ENCODE measurements around the gene PCTP.

PCTP gene

GRCh38 chr17:55750750-55751657 is at the start of gene PCTP:
TSS of gene PCTP (plus strand) at chr17:55751051. CDS start at chr17:55751104, 53 bp downstream.
- peak; percentile 72 to 79 for DNase-seq

- DNase-seq = no peak
Measured at GRCh38 chr17:55702150-55702549, 48.7 kb upstream of the PCTP start.

- DNase-seq = no peak
Measured at GRCh38 chr17:55704401-55704800, 46.5 kb upstream of the PCTP start.

- DNase-seq = peak in 1 of 2 experiments; percentile 33
Measured at GRCh38 chr17:55705847-55706246, 45.0 kb upstream of the PCTP start.

GRCh38 chr17:55706808-55707773 is 43.8 kb upstream of the PCTP start:
- DNase-seq = no peak

- no peak for DNase-seq
Measured at GRCh38 chr17:55708175-55708974, 42.5 kb upstream of the PCTP start.

GRCh38 chr17:55709440-55709839 is 41.4 kb upstream of the PCTP start:
- DNase-seq = no peak

GRCh38 chr17:55709984-55710383 is 40.9 kb upstream of the PCTP start:
- no peak for DNase-seq

GRCh38 chr17:55710410-55710809 is 40.4 kb upstream of the PCTP start:
- peak in 1 of 2 experiments; percentile 14 for DNase-seq

- peak in 1 of 2 experiments; percentile 58 for DNase-seq
Measured at GRCh38 chr17:55710829-55711496, 39.9 kb upstream of the PCTP start.

GRCh38 chr17:55717432-55717831 is 33.4 kb upstream of the PCTP start:
- no peak for DNase-seq

- peak; percentile 70 to 72 for DNase-seq
Measured at GRCh38 chr17:55717898-55718735, 32.7 kb upstream of the PCTP start.

GRCh38 chr17:55720919-55721836 is 29.7 kb upstream of the PCTP start:
- no peak for DNase-seq

- no peak for DNase-seq
Measured at GRCh38 chr17:55722016-55722736, 28.7 kb upstream of the PCTP start.

GRCh38 chr17:55722742-55723487 is 27.9 kb upstream of the PCTP start, which contains the start of gene TMEM100:
TSS of gene TMEM100 (minus strand) at chr17:55722864. CDS start at chr17:55721070, 1,794 bp downstream.
- DNase-seq = no peak

GRCh38 chr17:55723488-55723848 is 27.4 kb upstream of the PCTP start:
- no peak for DNase-seq

GRCh38 chr17:55726440-55726839 is 24.4 kb upstream of the PCTP start:
- DNase-seq = peak; percentile 59 to 85

- DNase-seq = no peak
Measured at GRCh38 chr17:55727275-55727674, 23.6 kb upstream of the PCTP start.
